22Rv1 (cell line): ENCODE results near the gene F5.
A peak's percentile ranks its signal among the peaks of the same experiment; 100 is the strongest.

Experiments used
- H3K27ac ChIP-seq: fragments of 450-650 bp; 2 replicates; pipeline ENCODE4 v1.5.1; 2017
- CTCF ChIP-seq: fragments of 450-650 bp; IDR thresholded peaks from 2 replicates; pipeline ENCODE4 v1.5.1; 2017; ENCODE audit warnings: mild to moderate bottlenecking
- ZFX ChIP-seq: fragments of 450-650 bp; IDR thresholded peaks from 2 replicates; pipeline ENCODE4 v1.6.1; 2017; ENCODE audit warnings: antibody characterized with exemption, borderline replicate concordance

F5 gene

GRCh38 chr1:169604781-169605560, 18.7 kb upstream of the F5 start:
- TF ChIP-seq ZFX (no peak), CTCF (no peak)
- no peak overlapping the region for H3K27ac ChIP-seq

GRCh38 chr1:169601096-169601881, 15.0 kb upstream of the F5 start:
- H3K27ac ChIP-seq = no peak overlapping the region
- TF ChIP-seq ZFX (no peak), CTCF (peak; percentile 66)

- no peak overlapping the region for H3K27ac ChIP-seq
- TF ChIP-seq CTCF (no peak), ZFX (no peak)
These were observed 9.8 kb upstream of the F5 start for GRCh38 chr1:169595764-169596711.

GRCh38 chr1:169594391-169594790, 8.1 kb upstream of the F5 start:
- H3K27ac ChIP-seq = no peak overlapping the region
- TF ChIP-seq CTCF = no peak
- TF ChIP-seq ZFX = no peak

- no peak for TF ChIP-seq ZFX
- no peak for TF ChIP-seq CTCF
These were observed 4.7 kb upstream of the F5 start for GRCh38 chr1:169590932-169591331.

DNA sequence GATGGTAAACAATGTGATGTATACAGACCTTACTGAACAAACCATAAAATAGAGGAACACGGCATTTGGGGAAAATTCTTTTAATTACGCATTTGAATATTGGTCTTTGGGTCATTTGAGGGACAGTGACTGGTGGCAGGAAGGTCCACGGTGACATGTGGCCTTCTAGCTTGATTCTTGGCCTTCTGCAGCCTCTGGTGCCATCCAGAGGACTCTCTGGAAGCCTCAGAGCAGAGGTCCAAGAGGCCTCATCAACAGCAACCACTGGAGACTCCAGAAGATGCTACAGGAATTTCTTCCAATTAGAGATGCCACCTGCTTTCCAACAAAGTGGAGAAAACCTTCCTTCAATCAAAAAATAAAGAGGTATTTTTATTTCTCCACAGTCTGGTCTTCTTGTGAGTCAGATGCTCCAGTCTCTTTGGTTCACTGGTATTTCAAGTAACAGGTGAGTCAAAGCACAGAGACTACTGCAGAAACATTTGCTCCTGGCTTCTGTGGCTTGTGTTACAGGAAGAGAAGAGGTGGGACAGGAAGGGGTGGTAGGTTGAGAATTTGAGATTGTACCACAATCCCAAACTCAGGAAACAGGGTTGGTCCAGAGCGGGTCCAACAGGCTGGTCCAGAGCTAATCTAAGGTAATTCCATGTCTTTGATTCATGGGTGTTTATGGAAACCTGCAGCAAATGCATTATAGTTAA, 2.7 kb upstream of the F5 start:
- TF ChIP-seq ZFX (no peak), CTCF (no peak)

More at GRCh38 chr1:169590932-169591331, 4.7 kb upstream of the F5 start:
- no peak overlapping the region for H3K27ac ChIP-seq

More for the DNA sequence above, 2.7 kb upstream of the F5 start:
- no peak overlapping the region for H3K27ac ChIP-seq
